SK-N-SH (cell line): Measurements from ENCODE around the gene CLEC2A. TPM values are rescaled to one million over a fixed set of nuclear protein-coding genes. Genes with fewer than 3 reads are reported as not detected.

Source experiments
- CTCF ChIA-PET: fragments of 300-600, 350-600 bp; formaldehyde crosslinking; extraction: SDS; loops from one replicate; lab custom pipeline; 2021; lab: Yijun Ruan, JAX
- POLR2A ChIA-PET: fragments of 350-600 bp; sonication (Branson Sonifier 250); formaldehyde crosslinking; extraction: SDS; loops from one replicate; lab custom pipeline; 2020; ENCODE audit warnings: antibody characterized with exemption, inconsistent platforms; lab: Yijun Ruan, JAX
- DNase-seq: peaks from one replicate; pipeline ENCODE4 v3.0.0; 2012
- H2AFZ ChIP-seq: fragments of 200-600 bp; sonication (generic); 2 replicates; pipeline ENCODE4 v1.8.1; 2016; ENCODE audit warnings: antibody characterized with exemption, mild to moderate bottlenecking, low read depth
- H3F3A ChIP-seq: fragments of 200-600 bp; sonication (generic); replicated peaks from 2 replicates; pipeline ENCODE3; 2016; ENCODE audit warnings: antibody characterized with exemption, mild to moderate bottlenecking; ENCODE audit not compliant: insufficient read depth
- H3K27ac ChIP-seq, 2 experiments: fragments of 200-500 bp in 1 of 2; fragments of 200-600 bp in 1 of 2; sonication (Bioruptor generic) in 1 of 2; sonication (generic), shearing (Covaris generic) in 1 of 2; 2 replicates each; pipeline versions ENCODE4 v1.5.1 to v1.6.1; 2014 to 2016; ENCODE audit warnings: low read depth in 2 of 2, inconsistent platforms in 1 of 2, low read length in 1 of 2, mild to moderate bottlenecking in 1 of 2, mixed read lengths in 1 of 2
- H3K27me3 ChIP-seq: fragments of 200-600 bp; sonication (generic), shearing (Covaris generic); 2 replicates; pipeline ENCODE4 v1.6.1; 2016; ENCODE audit warnings: mixed run types; ENCODE audit not compliant: insufficient read depth
- H3K36me3 ChIP-seq, 2 experiments: fragments of 200-500 bp in 1 of 2; fragments of 200-600 bp in 1 of 2; sonication (Bioruptor generic) in 1 of 2; sonication (generic) in 1 of 2; replicated peaks in 1 of 2; 2 replicates each; pipeline versions ENCODE3 to v1.5.1; 2014 to 2016; ENCODE audit warnings: low read length in 1 of 2, mild to moderate bottlenecking in 1 of 2; ENCODE audit not compliant: insufficient read depth in 2 of 2, control insufficient read depth in 1 of 2
- H3K4me1 ChIP-seq, 2 experiments: fragments of 200-500 bp in 1 of 2; fragments of 200-600 bp in 1 of 2; sonication (Bioruptor generic) in 1 of 2; sonication (generic), shearing (Covaris generic) in 1 of 2; 2 replicates each; pipeline versions ENCODE4 v1.5.1 to v1.6.1; 2014 to 2016; ENCODE audit warnings: low read depth in 1 of 2, low read length in 1 of 2, mixed run types in 1 of 2; ENCODE audit not compliant: insufficient read depth in 2 of 2, control insufficient read depth in 1 of 2
- H3K4me2 ChIP-seq: fragments of 200-600 bp; sonication (generic), shearing (Covaris generic); 2 replicates; pipeline ENCODE4 v1.6.1; 2017; ENCODE audit warnings: mixed run types
- H3K4me3 ChIP-seq, 2 experiments: fragments of 200-500 bp in 1 of 2; fragments of 200-600 bp in 1 of 2; sonication (Bioruptor generic) in 1 of 2; sonication (generic), shearing (Covaris generic) in 1 of 2; 2 replicates each; pipeline versions ENCODE4 v1.5.1 to v1.8.1; 2014 to 2016; ENCODE audit warnings: low read depth in 2 of 2, inconsistent platforms in 1 of 2, low read length in 1 of 2, mild to moderate bottlenecking in 1 of 2, mixed read lengths in 1 of 2, moderate library complexity in 1 of 2
- H3K79me2 ChIP-seq: fragments of 200-600 bp; sonication (generic); 2 replicates; pipeline ENCODE4 v1.8.1; 2017; ENCODE audit warnings: mild to moderate bottlenecking; ENCODE audit not compliant: insufficient read depth
- H3K9ac ChIP-seq: fragments of 200-600 bp; sonication (generic); 2 replicates; pipeline ENCODE4 v1.6.1; 2017; ENCODE audit warnings: mixed run types
- H3K9me2 ChIP-seq: fragments of 200-600 bp; sonication (generic); 2 replicates; pipeline ENCODE4 v1.6.1; 2017; ENCODE audit warnings: mixed run types
- H3K9me3 ChIP-seq: fragments of 200-600 bp; sonication (generic); 2 replicates; pipeline ENCODE4 v1.6.1; 2017; ENCODE audit warnings: mixed run types, mild to moderate bottlenecking, moderate library complexity
- H4K20me1 ChIP-seq: fragments of 200-600 bp; sonication (generic); 2 replicates; pipeline ENCODE4 v1.6.1; 2017; ENCODE audit warnings: mild to moderate bottlenecking, mixed run types; ENCODE audit not compliant: insufficient read depth
- CHD2 ChIP-seq: fragments of 150-350 bp; IDR thresholded peaks from 2 replicates; pipeline ENCODE4 v1.6.1; 2018; ENCODE audit warnings: low read length; ENCODE audit not compliant: partially characterized antibody
- FOSL2 ChIP-seq: IDR thresholded peaks from 2 replicates; pipeline ENCODE4 v1.4.0; 2012; ENCODE audit warnings: low read depth, mild to moderate bottlenecking, moderate library complexity, borderline replicate concordance
- JUND ChIP-seq: IDR thresholded peaks from 2 replicates; pipeline ENCODE4 v1.4.0; 2012
- MEF2A ChIP-seq: IDR thresholded peaks from 2 replicates; pipeline ENCODE4 v1.4.0; 2012; ENCODE audit warnings: low read depth, borderline replicate concordance
- NRF1 ChIP-seq: IDR thresholded peaks from 2 replicates; pipeline ENCODE4 v1.6.1; 2012; ENCODE audit warnings: low read depth, mild to moderate bottlenecking, low read length
- RAD21 ChIP-seq: IDR thresholded peaks from 2 replicates; pipeline ENCODE4 v1.6.1; 2012; ENCODE audit warnings: mild to moderate bottlenecking, low read length
- RXRA ChIP-seq: IDR thresholded peaks from 2 replicates; pipeline ENCODE4 v1.4.0; 2012; ENCODE audit warnings: low read depth, mild to moderate bottlenecking, borderline replicate concordance
- TEAD4 ChIP-seq: IDR thresholded peaks from 2 replicates; pipeline ENCODE4 v1.4.0; 2012; ENCODE audit warnings: mild to moderate bottlenecking, borderline replicate concordance; ENCODE audit not compliant: insufficient read depth
- WGBS: methylation state at CpG from one replicate; pipeline ENCODE4 v1.1.6; 2017; ENCODE audit warnings: low lambda C conversion rate; 5-methylcytosine and 5-hydroxymethylcytosine counted together
- polyA plus RNA-seq, 3 experiments: library from polyadenylated mRNA; depleted of rRNA; stranded (reverse); fragments of >200 nt; gene quantifications; 2 replicates each; pipeline ENCODE4 v1.2.3, GENCODE V29; 2012
- TF ChIP-seq, protein P1 (sequence below): IDR thresholded peaks from 2 replicates; pipeline ENCODE4 v1.4.0; 2012; ENCODE audit warnings: low read depth, borderline replicate concordance
- TF ChIP-seq, protein P2 (sequence below): IDR thresholded peaks from 2 replicates; pipeline ENCODE4 v1.6.1; 2012; ENCODE audit warnings: mild to moderate bottlenecking, low read depth, low read length, moderate library complexity

The CLEC2A gene
- polyA plus RNA-seq, 1 of the 3 experiments (the other 2 are of a cell fraction), result not detected

DNA sequence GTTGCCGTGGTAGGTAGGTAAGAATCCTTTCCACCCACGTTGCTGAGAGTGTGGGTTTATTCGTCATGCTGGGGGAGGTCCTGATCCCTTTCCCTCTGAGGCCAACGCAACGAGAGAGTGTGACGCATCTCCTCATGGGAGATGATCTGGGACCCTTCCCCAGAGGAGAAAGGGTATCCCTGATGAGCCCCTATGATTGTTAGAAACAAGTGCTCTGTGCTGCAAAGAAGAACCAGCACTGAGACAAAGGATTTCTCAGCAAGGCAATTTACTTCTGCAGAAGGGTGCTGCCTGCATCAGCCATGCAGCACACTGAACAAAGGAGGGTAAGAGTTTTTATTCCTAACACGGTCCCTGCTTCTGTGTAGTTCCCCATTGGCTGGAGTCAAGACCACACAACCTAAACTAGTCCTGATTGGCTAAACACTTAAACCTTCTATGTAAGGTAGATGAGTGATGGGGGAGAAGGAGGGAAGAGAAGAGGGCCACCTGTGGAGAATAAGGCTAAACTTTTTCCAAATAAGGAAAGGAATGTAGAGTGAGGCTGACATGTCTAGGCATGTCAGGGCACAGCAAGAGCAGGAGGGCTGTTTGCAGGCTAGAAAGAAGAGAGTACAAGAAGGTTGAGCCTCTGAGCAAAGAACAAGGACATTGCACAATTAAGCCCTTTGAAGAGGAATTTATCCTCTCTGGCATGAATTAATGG, 21.3 kb downstream of the CLEC2A start:
- H4K20me1 ChIP-seq, result no peaks in the 10 kb centered on the region
- H3K79me2 ChIP-seq, result no peaks in the 10 kb centered on the region
- H3K9me3 ChIP-seq, result no peaks in the 10 kb centered on the region
- ChIA-PET POLR2A (no interaction called here), CTCF (no interaction called here)
- DNase-seq, result no peak
- under 1% methylated on average over 7 of the region's 7 CpGs for WGBS
- TF ChIP-seq MEF2A, result no peak
- no peak overlapping the region for H3K4me3 ChIP-seq
- no peaks in the 10 kb centered on the region for H3K36me3 ChIP-seq
- no peak overlapping the region for H3K4me2 ChIP-seq
- no peak overlapping the region for H2AFZ ChIP-seq
- H3F3A ChIP-seq, result no peaks in the 10 kb centered on the region
- no peak overlapping the region for H3K27ac ChIP-seq
- no peak overlapping the region for H3K9ac ChIP-seq
- no peaks in the 10 kb centered on the region for H3K4me1 ChIP-seq
- H3K27me3 ChIP-seq, result no peaks in the 10 kb centered on the region
- no peaks in the 10 kb centered on the region for H3K9me2 ChIP-seq

GRCh38 chr12:9909724-9910123, 22.4 kb downstream of the CLEC2A start:
- ChIA-PET CTCF (no interaction called here), POLR2A (no interaction called here)
- Histone ChIP-seq H3K9ac (no peak overlapping the region), H3K27me3 (no peaks in the 10 kb centered on the region), H3K4me2 (no peak overlapping the region), H3K4me1 (no peaks in the 10 kb centered on the region), H3K36me3 (no peaks in the 10 kb centered on the region), H3K9me2 (no peaks in the 10 kb centered on the region), H3K4me3 (no peak overlapping the region), H3F3A (no peaks in the 10 kb centered on the region), H2AFZ (no peak overlapping the region)
- TF ChIP-seq, protein P1, sequence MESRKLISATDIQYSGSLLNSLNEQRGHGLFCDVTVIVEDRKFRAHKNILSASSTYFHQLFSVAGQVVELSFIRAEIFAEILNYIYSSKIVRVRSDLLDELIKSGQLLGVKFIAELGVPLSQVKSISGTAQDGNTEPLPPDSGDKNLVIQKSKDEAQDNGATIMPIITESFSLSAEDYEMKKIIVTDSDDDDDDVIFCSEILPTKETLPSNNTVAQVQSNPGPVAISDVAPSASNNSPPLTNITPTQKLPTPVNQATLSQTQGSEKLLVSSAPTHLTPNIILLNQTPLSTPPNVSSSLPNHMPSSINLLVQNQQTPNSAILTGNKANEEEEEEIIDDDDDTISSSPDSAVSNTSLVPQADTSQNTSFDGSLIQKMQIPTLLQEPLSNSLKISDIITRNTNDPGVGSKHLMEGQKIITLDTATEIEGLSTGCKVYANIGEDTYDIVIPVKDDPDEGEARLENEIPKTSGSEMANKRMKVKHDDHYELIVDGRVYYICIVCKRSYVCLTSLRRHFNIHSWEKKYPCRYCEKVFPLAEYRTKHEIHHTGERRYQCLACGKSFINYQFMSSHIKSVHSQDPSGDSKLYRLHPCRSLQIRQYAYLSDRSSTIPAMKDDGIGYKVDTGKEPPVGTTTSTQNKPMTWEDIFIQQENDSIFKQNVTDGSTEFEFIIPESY, result no peak
- TF ChIP-seq, protein P2, sequence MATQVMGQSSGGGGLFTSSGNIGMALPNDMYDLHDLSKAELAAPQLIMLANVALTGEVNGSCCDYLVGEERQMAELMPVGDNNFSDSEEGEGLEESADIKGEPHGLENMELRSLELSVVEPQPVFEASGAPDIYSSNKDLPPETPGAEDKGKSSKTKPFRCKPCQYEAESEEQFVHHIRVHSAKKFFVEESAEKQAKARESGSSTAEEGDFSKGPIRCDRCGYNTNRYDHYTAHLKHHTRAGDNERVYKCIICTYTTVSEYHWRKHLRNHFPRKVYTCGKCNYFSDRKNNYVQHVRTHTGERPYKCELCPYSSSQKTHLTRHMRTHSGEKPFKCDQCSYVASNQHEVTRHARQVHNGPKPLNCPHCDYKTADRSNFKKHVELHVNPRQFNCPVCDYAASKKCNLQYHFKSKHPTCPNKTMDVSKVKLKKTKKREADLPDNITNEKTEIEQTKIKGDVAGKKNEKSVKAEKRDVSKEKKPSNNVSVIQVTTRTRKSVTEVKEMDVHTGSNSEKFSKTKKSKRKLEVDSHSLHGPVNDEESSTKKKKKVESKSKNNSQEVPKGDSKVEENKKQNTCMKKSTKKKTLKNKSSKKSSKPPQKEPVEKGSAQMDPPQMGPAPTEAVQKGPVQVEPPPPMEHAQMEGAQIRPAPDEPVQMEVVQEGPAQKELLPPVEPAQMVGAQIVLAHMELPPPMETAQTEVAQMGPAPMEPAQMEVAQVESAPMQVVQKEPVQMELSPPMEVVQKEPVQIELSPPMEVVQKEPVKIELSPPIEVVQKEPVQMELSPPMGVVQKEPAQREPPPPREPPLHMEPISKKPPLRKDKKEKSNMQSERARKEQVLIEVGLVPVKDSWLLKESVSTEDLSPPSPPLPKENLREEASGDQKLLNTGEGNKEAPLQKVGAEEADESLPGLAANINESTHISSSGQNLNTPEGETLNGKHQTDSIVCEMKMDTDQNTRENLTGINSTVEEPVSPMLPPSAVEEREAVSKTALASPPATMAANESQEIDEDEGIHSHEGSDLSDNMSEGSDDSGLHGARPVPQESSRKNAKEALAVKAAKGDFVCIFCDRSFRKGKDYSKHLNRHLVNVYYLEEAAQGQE, result no peak
- TF ChIP-seq NRF1 (no peak), RXRA (no peak), JUND (no peak), FOSL2 (no peak), RAD21 (no peak), CHD2 (no peak), TEAD4 (no peak)
- TF ChIP-seq, all 33 proteins: peak for 0
- no peak for DNase-seq
- H3K9me3 ChIP-seq, result no peaks in the 10 kb centered on the region
- no peak overlapping the region for H3K27ac ChIP-seq
- no peaks in the 10 kb centered on the region for H3K79me2 ChIP-seq
- H4K20me1 ChIP-seq, result no peaks in the 10 kb centered on the region
